Right renal pelvis (tissue), 4 donors: ENCODE measurements around the gene SSC5D. TPM values are rescaled to one million over a fixed set of nuclear protein-coding genes. Genes with fewer than 3 reads are reported as not detected.

Source experiments
- DNase-seq, 4 donors: peaks; one replicate each; pipeline ENCODE4 v3.0.0-alpha.2; 2013; ENCODE audit warnings: low read depth in 4 of 4, low spot score in 3 of 4, missing footprints in 1 of 4
- polyA plus RNA-seq, 4 donors: library from polyadenylated mRNA; unstranded; fragments of 120-200 nt; gene quantifications; one replicate each; pipeline ENCODE4 v1.2.1, GENCODE V29; 2013; ENCODE audit not compliant: insufficient read length in 4 of 4

The SSC5D gene
- polyA plus RNA-seq, 4 donors = 1.6 to 2.9 (median 2.3) TPM

DNA sequence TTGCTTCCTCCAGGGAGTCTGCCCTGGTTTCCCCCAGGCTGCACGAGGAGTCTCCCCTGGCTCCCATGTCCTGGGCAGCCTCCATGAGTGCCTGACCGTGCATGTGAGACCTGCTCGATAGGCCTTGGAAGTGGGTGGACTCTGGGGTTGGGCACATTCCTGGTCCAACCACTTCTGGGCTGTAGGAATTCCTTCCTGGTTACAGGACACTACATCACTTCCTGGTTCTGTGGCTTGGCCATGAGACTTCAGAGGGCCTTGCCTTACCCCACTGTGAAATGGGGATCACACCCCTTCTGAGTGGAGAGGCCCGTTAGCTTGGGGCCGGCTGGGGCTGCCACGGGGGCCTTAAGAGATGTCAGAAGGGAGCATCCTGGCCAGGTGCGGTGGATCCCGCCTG is 15.8 kb upstream of the SSC5D start:
- DNase-seq = no peak

DNA sequence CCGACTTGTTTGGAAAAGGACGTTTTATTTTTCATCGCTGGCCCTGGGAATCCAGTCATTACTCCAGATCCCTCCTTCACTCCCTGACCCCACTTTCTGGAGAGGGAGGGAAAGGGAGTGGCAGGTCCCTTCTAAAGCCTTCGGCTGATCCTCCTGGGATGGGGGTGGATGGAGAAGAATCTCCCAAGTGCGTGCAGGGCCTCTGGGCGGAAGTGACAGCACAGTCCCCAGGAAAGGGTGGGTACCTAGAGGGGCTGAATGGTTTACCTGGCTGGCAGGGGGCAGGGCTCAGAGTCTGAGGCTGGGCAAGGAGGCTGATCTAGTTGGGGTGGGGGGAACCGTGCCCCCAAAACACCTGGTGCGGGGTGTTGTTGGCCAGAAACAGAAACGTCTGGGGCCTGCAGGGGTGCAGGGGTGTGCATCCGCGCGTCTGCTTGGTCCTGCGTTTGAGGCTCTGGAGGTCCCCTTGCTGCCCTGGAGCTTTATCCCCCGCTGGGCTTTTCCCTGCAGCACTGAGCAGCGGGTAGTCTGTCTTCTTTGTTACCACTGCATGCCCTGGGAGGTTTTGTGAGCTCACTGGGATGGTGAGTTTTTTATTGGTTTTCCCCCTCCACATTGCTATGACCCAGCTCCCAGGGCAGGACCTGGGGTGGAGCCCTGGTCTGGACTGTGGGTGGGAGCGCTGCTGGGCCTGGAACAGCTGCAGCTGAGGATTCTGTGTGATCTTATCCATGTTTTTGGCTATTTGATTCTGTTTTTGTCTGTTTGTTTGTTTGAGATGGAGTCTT is 14.8 kb upstream of the SSC5D start:
- no peak for DNase-seq

DNA sequence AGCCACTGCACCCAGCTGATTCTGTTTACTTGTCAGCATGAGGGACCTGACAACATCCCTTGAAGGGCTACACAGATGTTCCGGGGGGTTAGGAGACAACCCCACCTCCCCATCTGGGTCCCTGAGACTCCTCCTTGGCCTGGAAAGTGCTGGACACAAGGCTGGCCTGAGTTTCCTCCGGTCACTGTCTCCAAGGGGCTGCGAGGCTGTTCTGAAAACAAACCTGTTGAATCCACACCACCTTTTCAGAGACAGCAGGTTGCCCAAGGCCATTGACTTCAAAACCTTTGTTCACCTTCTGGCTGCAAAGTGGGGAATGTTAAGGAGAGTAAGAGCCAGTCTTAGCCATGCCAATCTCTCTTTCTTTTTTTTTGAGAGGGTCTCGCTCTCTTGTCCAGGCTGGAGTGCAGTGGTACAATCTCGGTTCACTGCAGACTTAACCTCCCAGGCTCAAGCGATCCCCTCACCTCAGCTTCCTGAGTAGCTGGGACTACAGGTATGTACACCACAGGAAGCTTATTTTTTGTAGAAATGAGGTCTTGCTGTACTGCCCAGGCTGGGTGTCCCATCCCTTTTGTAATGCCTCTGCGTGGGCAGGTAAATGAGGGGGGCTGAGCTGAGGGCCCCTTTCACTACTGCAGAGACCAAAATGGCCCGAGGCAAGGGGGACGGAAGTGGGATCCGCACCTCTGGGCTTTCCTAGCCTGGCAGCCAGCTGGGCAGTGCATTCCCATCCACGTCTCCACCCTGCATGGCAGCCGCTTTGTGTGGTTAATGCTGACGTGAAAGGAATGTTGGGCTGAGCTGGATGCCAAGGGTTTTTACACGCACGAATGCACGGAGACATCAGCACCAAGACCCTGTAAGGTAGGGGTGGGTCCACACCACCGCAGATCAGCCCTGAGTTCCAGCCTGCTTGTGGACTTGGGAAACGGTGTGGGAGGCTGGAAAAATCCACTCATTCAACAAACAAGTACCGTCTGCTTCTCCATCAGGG is 13.7 kb upstream of the SSC5D start:
- DNase-seq = no peak

DNA sequence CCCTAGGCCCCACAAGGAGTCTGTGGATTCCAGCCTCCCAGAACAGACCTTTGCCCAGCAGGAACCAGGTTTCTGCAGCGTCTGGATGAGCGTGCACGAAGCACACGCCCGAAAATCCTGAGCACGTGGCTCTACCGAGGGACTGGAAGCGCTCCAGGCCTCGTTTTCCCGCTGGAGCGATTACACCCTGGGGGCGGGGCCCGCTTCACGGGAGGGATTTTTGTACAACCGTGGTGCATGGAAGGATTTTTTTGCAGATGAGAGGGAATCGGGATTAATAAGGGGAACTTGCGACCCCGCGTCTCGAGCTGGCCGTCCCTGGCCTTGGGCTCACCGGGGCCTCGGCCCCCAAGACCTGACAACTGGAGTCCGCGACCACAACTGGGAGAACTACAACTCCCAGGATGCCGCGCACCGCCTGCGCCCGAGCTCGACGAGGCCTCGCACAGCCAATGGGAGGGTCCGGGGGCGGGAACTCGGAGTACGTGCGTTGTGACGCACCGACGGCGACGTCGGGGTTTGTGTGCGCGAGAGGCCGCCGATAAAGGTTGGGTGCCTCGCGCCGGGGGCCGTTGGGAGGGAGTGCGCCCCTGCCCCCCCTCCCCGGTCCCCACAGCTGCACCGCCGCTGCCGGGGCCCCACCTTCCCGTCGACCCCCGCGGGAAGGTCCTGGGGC is 12.0 kb upstream of the SSC5D start, which contains the start of gene ZNF628:
TSS of gene ZNF628 (plus strand) at position 518 of the 676 bp plus-strand sequence. CDS start 3,294 bp downstream, outside the sequence.
- DNase-seq = peak; percentile 97 to 98 (median 97)

DNA sequence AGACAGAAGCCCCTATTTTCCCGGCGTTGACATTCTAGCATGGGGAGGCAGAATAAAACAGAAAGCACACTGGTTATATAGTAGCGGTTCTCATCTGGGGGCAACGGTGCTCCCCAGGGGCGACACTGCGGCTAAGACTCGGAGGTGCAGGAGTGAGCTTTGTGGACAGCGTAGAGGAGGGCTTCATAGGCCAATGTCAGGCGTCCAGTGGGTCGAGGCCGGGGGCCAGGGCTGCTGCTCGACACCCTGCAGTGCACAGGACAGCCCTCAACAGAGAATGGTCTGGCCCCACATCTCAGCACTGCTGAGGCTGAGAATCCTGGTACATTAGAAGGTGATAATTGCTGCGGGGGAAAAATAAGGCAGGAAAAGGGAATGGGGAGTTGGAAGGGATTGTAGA is 10.3 kb upstream of the SSC5D start:
- no peak for DNase-seq

DNA sequence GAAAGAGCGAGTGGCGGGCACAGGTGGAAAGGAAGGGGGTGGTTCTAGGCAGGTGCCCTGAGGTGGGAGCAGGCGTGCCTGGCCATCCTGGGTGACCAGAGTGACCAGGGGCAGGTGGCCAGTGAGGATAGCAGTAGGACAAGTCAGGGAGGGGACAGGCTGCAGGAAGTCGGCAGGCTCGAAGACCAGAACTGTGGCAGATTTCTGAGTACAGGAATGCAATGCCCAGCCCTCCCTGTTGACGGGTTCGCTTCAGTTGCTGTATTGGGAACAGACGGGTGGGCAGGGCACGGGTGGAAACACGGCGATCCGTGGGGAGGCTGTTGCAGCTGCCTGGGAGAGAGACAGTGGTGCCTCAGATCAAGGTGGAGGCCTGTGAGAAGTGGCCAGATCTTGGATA is 9.9 kb upstream of the SSC5D start:
- DNase-seq = no peak

DNA sequence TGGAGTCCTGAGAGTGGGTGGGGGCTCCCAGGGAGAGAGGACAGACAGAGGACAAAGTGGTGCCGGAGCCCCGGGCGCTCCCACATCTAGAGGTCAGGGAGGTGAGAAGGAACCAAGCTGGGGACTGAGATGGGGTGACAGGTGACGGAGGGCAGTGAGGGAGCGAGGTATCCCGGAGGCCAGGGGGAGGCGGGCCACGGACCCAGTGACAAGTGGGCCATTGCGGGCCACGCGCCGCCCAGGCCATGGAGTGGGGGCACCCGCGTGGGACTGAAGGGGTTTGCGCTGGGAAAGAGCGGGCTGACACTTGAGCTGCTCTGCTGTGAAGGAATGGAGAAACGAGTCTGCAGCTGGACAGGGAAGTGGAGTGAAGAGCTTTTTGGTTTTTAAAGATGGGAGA is 9.2 kb upstream of the SSC5D start:
- no peak for DNase-seq

DNA sequence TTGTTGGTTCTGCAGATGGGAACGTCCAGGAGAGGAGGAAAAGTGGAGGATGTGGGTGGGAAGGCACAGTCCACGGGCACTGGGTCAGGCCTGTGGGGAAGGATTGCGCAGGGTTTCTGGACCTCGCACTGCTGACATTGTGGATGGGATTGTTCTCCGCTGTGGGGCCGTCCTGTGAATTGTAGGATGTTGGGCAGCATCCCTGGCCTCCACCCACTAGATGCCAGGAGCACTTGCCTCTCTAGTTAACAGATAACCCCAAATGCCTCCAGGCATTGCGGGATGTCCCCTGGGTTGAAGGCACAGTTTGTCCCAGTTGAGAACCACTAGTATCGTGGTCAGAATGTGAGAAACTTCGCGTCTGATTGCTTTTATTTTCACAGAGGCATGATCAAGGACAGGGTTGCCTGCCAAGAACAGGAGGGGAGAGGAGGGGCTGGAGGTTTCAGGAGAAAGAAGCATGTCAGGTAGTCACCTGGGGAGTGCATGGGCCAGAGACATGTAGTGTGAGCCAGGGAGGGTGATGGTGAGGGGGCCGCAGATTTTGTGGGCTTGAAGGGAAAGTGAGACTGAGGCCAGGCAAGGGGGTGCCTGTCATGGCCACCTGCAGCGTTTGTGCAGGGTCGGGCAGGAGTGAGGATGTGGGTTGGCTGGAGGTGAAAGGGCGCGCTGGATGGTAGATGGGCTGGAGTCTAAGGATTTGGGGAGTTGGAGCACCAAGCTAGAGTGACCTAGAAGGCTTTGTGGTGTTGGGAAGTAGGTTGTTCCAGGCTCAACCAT is 8.6 kb upstream of the SSC5D start:
- no peak for DNase-seq

DNA sequence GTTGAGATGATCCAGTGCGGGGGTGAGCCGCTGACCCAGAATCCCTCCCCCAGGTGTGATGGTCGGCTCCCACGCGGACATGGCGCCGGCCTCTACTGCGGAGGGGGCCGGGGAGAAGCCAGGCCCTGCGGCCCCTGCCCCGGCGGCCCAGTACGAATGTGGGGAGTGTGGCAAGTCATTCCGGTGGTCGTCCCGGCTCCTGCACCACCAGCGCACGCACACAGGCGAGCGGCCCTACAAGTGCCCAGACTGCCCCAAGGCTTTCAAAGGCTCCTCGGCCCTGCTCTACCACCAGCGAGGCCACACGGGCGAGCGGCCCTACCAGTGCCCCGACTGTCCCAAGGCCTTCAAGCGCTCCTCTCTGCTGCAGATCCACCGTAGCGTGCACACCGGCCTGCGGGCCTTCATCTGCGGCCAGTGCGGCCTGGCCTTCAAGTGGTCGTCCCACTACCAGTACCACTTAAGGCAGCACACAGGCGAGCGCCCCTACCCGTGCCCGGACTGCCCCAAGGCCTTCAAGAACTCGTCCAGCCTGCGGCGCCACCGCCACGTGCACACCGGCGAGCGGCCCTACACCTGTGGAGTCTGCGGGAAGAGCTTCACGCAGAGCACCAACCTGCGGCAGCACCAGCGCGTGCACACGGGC is 7.0 kb upstream of the SSC5D start:
- DNase-seq = no peak

DNA sequence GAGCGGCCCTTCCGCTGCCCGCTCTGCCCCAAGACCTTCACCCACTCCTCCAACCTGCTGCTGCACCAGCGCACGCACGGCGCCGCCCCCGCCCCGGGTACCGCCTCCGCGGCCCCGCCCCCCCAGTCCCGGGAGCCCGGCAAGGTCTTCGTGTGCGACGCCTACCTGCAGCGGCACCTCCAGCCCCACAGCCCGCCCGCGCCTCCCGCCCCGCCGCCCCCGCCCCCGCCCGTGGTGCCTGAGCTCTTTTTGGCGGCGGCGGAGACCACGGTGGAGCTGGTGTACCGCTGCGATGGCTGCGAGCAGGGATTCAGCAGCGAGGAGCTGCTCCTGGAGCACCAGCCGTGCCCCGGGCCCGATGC is 6.5 kb upstream of the SSC5D start:
- no peak for DNase-seq

DNA sequence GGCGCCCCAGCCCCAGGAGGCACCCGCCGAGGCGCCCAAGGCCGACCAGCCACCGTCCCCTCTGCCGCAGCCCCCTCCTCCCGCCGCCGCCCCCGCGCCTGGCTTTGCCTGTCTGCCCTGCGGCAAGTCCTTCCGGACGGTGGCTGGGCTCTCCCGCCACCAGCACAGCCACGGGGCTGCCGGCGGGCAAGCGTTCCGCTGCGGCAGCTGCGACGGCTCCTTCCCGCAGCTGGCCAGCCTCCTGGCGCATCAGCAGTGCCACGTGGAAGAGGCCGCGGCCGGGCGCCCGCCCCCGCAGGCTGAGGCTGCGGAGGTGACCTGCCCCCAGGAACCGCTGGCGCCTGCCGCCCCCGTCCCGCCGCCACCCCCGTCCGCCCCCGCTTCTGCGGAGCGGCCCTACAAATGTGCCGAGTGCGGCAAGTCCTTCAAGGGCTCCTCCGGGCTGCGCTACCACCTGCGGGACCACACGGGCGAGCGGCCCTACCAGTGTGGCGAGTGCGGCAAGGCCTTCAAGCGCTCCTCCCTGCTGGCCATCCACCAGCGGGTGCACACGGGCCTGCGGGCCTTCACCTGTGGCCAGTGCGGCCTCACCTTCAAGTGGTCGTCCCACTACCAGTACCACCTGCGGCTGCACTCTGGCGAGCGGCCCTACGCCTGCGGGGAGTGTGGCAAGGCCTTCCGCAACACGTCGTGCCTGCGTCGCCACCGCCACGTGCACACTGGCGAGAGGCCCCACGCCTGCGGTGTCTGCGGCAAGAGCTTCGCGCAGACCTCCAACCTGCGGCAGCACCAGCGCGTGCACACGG is 5.9 kb upstream of the SSC5D start:
- no peak for DNase-seq

DNA sequence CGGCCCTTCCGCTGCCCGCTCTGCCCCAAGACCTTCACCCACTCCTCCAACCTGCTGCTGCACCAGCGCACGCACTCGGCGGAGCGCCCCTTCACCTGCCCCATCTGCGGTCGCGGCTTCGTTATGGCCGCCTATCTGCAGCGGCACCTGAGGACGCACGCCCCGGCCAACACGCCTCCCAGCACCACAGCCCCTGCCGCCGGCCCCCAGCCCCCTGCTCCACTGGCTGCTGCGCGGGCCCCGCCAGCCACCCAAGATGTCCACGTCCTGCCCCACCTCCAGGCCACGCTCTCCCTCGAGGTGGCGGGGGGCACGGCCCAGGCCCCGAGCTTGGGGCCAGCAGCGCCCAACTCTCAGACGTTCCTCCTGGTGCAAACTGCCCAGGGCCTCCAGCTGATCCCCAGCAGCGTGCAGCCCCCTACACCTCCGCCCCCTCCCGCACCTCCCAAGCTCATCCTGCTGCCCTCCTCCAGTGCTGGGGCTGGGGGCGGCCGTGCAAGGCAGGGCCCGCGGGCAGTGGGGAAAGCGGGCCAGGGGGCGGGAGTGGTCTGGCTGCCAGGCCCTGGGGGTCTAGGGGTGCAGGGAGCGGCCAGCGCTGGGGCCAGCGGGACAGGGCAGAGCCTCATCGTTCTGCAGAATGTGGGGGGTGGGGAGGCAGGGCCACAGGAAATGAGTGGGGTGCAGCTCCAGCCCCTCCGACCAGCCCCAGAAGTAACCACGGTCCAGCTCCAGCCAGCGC is 5.1 kb upstream of the SSC5D start:
- DNase-seq = no peak

DNA sequence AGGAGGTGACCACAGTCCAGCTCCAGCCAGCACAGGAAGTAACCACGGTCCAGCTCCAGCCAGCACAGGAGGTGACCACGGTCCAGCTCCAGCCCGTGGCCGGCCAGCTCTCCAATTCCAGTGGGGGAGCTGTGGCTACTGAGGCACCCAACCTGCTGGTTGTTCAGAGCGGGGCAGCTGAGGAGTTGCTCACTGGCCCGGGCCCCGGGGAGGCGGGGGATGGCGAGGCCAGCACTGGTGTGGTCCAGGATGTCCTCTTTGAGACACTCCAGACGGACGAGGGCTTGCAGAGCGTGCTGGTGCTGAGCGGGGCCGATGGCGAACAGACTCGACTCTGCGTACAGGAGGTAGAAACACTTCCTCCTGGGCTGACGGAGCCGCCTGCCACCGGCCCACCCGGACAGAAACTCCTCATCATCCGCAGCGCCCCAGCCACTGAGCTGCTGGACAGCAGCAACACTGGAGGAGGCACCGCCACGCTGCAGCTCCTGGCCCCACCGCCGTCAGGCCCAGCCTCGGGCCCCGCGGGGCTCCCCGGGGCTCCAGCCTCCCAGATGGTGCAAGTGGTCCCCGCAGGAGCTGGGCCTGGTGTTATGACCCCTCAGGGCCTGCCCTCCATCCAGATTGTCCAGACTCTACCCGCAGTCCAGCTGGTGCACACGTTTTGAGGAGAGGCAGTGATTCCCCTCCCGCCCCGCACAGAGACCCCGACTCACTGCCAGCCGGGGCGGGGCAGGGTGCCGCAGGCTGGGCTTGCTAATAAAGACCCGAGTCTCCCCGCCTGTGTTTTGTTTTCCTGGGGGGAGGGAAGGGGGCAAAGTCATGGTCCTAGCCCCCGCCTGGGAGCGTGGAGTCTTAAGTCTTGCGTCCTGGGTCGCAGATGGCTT is 4.3 kb upstream of the SSC5D start:
- DNase-seq = no peak

DNA sequence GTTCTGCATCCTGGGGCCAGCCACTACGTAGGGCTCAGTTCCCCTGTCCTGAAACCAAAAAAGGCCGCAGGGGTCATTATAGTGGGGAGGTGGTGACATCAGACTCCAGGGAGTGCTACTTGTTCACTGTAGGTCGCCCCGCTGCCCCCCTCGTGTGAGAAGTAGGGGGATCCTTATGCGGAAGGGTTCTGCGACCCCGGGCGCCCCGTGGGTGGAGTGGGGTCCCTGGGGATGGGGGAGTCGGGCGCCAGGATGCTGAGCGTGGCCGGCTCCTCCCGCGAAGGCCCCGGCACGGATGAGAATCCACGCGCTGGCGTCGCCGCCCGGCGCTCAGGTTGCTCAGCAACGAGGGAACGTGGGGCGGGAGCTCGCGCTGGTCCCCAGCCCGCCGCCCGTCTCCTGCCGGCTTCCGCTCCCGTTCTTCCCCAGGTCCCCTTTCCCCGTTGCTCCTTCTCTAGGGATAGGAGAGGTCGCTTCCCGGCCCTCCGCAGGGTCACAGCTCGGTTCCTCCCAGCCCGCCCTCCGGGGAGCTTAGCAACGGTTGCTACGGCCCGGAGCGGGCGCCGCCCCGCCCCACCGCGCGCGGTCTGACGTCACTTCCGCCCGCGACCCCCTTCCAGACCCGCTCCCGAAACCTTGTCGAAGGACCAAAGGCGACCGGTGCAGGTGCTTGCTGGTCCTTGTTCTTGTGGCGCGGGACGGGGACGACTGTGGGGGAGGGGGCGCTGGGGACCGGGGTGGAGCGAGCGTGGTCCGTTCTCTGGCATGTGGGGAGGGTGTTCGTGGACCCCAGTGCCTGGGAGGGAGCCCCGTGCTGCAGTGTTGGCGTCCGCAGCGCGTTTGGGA is 3.4 kb upstream of the SSC5D start, which contains the start of gene NAT14:
TSS of gene NAT14 (plus strand) at position 596 of the 846 bp plus-strand sequence. CDS start 521 bp downstream, outside the sequence.
- DNase-seq = peak in 1 of 4 donors; percentile 86

DNA sequence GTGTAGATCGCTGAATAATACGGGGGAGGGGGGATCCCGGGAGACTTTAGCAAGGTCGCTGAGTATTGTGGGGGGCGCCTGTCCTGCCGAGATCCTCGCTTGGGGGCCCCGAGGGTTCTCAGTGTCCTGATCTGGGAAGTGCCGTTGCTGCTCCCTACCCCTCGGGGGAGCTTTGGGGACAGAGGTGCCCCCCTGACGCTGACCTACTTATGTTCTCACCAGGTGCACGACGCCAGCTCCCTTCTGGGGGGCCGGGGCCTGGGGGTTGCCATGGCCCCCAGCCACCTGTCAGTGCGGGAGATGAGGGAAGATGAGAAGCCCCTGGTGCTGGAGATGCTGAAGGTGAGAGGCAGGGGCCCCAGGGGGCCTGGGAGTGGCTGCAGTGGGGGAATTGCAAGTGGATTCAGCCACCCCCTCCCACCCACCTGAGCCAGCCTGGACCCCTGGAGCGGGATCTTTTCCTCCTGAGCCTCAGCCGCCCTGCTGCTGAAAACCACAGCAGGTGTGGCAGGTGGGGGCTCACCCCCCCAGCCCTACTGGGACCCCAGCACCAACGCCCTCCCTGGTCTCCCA is 2.7 kb upstream of the SSC5D start:
- DNase-seq = no peak
